Measurements from ENCODE around the gene CHPF.

The CHPF gene

GRCh38 chr2:219512524-219513216 lies 30.9 kb downstream of the CHPF start:
- TF ChIP-seq SIN3A (IDR thresholded peaks at IDR 0.05; ENCODE audit: borderline replicate concordance, insufficient read depth, low read length): no peak
- no peak for TF ChIP-seq TAF1 (IDR thresholded peaks at IDR 0.05; ENCODE audit: borderline replicate concordance, insufficient read depth, low read length)
- TF ChIP-seq FOXP2 (optimal IDR thresholded peaks at IDR 0.05; ENCODE audit: borderline replicate concordance, extremely low read depth, extremely low read length, insufficient read depth): no peak
- no peak for TF ChIP-seq REST (IDR thresholded peaks at IDR 0.05; ENCODE audit: insufficient read depth in 1 of 2, low read depth in 2 of 2, low read length in 2 of 2)
- no peak for TF ChIP-seq POLR2AphosphoS5 (IDR thresholded peaks at IDR 0.05; ENCODE audit: low read depth, low read length)

- TF ChIP-seq SIN3A (IDR thresholded peaks at IDR 0.05; ENCODE audit: borderline replicate concordance, insufficient read depth, low read length): no peak
- TF ChIP-seq REST (IDR thresholded peaks at IDR 0.05; ENCODE audit: insufficient read depth in 1 of 2, low read depth in 2 of 2, low read length in 2 of 2): no peak
- TF ChIP-seq TAF1 (IDR thresholded peaks at IDR 0.05; ENCODE audit: borderline replicate concordance, insufficient read depth, low read length): no peak
- no peak for TF ChIP-seq FOXP2 (optimal IDR thresholded peaks at IDR 0.05; ENCODE audit: borderline replicate concordance, extremely low read depth, extremely low read length, insufficient read depth)
- no peak for TF ChIP-seq POLR2AphosphoS5 (IDR thresholded peaks at IDR 0.05; ENCODE audit: low read depth, low read length)
These were observed 31.9 kb downstream of the CHPF start for GRCh38 chr2:219511547-219512325.

GRCh38 chr2:219510512-219511135 lies 33.0 kb downstream of the CHPF start:
- TF ChIP-seq REST (IDR thresholded peaks at IDR 0.05; ENCODE audit: insufficient read depth in 1 of 2, low read depth in 2 of 2, low read length in 2 of 2) (no peak), SIN3A (IDR thresholded peaks at IDR 0.05; ENCODE audit: borderline replicate concordance, insufficient read depth, low read length) (no peak), POLR2AphosphoS5 (IDR thresholded peaks at IDR 0.05; ENCODE audit: low read depth, low read length) (no peak), TAF1 (IDR thresholded peaks at IDR 0.05; ENCODE audit: borderline replicate concordance, insufficient read depth, low read length) (no peak), FOXP2 (optimal IDR thresholded peaks at IDR 0.05; ENCODE audit: borderline replicate concordance, extremely low read depth, extremely low read length, insufficient read depth) (no peak)

- TF ChIP-seq FOXP2 (optimal IDR thresholded peaks at IDR 0.05; ENCODE audit: borderline replicate concordance, extremely low read depth, extremely low read length, insufficient read depth) (no peak), POLR2AphosphoS5 (IDR thresholded peaks at IDR 0.05; ENCODE audit: low read depth, low read length) (0 out of 2 replicates have a peak, but pooled peaks have one; percentile 19), TAF1 (IDR thresholded peaks at IDR 0.05; ENCODE audit: borderline replicate concordance, insufficient read depth, low read length) (no peak), REST (IDR thresholded peaks at IDR 0.05; ENCODE audit: insufficient read depth in 1 of 2, low read depth in 2 of 2, low read length in 2 of 2) (no peak)
These were observed 33.7 kb downstream of the CHPF start for GRCh38 chr2:219509780-219510511.

Data from PFSK-1 (cell line).